Measurements from ENCODE around the gene GAL.

Gene GAL

GRCh38 chr11:68670208-68670992 lies 13.9 kb upstream of the GAL start:
- Histone ChIP-seq H3K27me3 (ENCODE audit: insufficient read depth, poor library complexity, severe bottlenecking) (no peaks in the 10 kb centered on the region), H3K4me3 (replicated peaks; ENCODE audit: insufficient read depth, low read length) (no peak overlapping the region), H3K27ac (replicated peaks) (no peak overlapping the region)
- DNase-seq (ENCODE audit: low read depth in 1 of 2, low spot score in 1 of 2): no peak
- TF ChIP-seq, protein P1, sequence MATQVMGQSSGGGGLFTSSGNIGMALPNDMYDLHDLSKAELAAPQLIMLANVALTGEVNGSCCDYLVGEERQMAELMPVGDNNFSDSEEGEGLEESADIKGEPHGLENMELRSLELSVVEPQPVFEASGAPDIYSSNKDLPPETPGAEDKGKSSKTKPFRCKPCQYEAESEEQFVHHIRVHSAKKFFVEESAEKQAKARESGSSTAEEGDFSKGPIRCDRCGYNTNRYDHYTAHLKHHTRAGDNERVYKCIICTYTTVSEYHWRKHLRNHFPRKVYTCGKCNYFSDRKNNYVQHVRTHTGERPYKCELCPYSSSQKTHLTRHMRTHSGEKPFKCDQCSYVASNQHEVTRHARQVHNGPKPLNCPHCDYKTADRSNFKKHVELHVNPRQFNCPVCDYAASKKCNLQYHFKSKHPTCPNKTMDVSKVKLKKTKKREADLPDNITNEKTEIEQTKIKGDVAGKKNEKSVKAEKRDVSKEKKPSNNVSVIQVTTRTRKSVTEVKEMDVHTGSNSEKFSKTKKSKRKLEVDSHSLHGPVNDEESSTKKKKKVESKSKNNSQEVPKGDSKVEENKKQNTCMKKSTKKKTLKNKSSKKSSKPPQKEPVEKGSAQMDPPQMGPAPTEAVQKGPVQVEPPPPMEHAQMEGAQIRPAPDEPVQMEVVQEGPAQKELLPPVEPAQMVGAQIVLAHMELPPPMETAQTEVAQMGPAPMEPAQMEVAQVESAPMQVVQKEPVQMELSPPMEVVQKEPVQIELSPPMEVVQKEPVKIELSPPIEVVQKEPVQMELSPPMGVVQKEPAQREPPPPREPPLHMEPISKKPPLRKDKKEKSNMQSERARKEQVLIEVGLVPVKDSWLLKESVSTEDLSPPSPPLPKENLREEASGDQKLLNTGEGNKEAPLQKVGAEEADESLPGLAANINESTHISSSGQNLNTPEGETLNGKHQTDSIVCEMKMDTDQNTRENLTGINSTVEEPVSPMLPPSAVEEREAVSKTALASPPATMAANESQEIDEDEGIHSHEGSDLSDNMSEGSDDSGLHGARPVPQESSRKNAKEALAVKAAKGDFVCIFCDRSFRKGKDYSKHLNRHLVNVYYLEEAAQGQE (IDR thresholded peaks at IDR 0.05; ENCODE audit: insufficient replicate concordance, low read depth): no peak
- no peak for TF ChIP-seq GABPA (IDR thresholded peaks at IDR 0.05; ENCODE audit: low read depth)
- TF ChIP-seq SPI1 (IDR thresholded peaks at IDR 0.05; ENCODE audit: borderline replicate concordance, low read depth): no peak

DNA sequence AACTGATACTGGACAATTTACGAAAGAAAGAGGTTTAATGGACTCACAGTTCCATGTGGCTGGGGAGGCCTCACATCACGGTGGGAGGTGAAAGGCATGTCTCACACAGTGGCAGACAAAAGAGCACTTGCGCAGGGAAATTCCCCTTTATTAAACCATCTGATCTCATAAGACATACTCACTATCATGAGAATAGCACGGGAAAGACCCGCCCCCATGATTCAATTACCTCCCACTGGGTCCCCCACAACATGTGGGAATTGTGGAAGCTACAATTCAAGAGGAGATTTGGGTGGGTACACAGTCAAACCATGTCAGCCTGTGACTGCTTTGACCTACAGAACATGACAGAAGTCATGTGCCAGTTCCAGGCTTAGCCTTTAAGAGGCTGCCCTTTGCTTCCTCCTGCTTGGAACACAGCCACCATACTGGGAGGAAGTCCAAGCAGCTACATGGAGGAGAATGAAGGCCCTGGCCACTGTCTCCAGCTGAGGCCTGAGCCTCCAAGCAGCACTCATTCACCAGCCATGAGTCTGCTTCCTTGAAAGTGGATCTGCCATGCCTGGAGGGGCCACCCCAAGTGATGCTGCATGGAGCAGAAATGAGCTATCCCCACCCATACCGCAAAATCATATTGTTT lies 10.9 kb upstream of the GAL start:
- DNase-seq (ENCODE audit: low read depth in 1 of 2, low spot score in 1 of 2): no peak
- TF ChIP-seq, protein P1 (IDR thresholded peaks at IDR 0.05; ENCODE audit: insufficient replicate concordance, low read depth): no peak
- TF ChIP-seq GABPA (IDR thresholded peaks at IDR 0.05; ENCODE audit: low read depth) (no peak), SPI1 (IDR thresholded peaks at IDR 0.05; ENCODE audit: borderline replicate concordance, low read depth) (no peak), POLR2AphosphoS5 (IDR thresholded peaks at IDR 0.05; ENCODE audit: low read depth) (no peak)
- TF ChIP-seq, protein P2, sequence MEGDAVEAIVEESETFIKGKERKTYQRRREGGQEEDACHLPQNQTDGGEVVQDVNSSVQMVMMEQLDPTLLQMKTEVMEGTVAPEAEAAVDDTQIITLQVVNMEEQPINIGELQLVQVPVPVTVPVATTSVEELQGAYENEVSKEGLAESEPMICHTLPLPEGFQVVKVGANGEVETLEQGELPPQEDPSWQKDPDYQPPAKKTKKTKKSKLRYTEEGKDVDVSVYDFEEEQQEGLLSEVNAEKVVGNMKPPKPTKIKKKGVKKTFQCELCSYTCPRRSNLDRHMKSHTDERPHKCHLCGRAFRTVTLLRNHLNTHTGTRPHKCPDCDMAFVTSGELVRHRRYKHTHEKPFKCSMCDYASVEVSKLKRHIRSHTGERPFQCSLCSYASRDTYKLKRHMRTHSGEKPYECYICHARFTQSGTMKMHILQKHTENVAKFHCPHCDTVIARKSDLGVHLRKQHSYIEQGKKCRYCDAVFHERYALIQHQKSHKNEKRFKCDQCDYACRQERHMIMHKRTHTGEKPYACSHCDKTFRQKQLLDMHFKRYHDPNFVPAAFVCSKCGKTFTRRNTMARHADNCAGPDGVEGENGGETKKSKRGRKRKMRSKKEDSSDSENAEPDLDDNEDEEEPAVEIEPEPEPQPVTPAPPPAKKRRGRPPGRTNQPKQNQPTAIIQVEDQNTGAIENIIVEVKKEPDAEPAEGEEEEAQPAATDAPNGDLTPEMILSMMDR (IDR thresholded peaks at IDR 0.05; ENCODE audit: insufficient read depth, low read length): no peak
- Histone ChIP-seq H3K27ac (replicated peaks) (no peak overlapping the region), H3K4me3 (replicated peaks; ENCODE audit: insufficient read depth, low read length) (no peak overlapping the region), H3K27me3 (ENCODE audit: insufficient read depth, poor library complexity, severe bottlenecking) (no peaks in the 10 kb centered on the region)

DNA sequence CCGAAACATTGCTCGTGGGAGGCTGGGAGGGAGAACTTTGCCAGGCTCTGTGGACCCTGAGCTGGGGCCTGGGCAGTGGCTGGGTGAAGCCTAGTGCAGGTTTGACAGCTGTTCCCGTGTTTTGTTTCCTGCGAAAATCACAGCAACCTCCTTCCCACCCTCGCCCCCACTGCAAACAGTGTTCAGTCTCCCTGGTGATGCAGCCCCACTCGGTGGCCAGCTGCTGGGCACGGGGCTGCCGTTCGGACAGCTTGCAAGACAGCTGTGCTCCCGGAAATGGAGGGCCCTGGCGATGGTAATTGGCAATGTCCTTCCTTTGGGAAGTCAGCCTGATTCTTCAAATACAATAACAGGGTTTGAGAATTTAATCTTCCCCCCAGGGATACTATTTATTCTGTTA lies 10.4 kb upstream of the GAL start:
- H3K27me3 ChIP-seq (ENCODE audit: insufficient read depth, poor library complexity, severe bottlenecking): no peaks in the 10 kb centered on the region
- TF ChIP-seq POLR2AphosphoS5 (IDR thresholded peaks at IDR 0.05; ENCODE audit: low read depth): no peak
- TF ChIP-seq SPI1 (IDR thresholded peaks at IDR 0.05; ENCODE audit: borderline replicate concordance, low read depth): no peak
- TF ChIP-seq, protein P2 (IDR thresholded peaks at IDR 0.05; ENCODE audit: insufficient read depth, low read length): no peak
- TF ChIP-seq, protein P1 (IDR thresholded peaks at IDR 0.05; ENCODE audit: insufficient replicate concordance, low read depth): no peak
- TF ChIP-seq GABPA (IDR thresholded peaks at IDR 0.05; ENCODE audit: low read depth): no peak
- no peak overlapping the region for H3K27ac ChIP-seq (replicated peaks)
- no peak for DNase-seq (ENCODE audit: low read depth in 1 of 2, low spot score in 1 of 2)
- no peak overlapping the region for H3K4me3 ChIP-seq (replicated peaks; ENCODE audit: insufficient read depth, low read length)

All from HL-60 (cell line).